ENCODE results near the gene ENOX1. TPM values are rescaled to one million over a fixed set of nuclear protein-coding genes. Genes with fewer than 3 reads are reported as not detected.
A peak's percentile ranks its signal among the peaks of the same experiment; 100 is the strongest.

The ENOX1 gene
- total RNA-seq, 3 donors from 2014 or later (not counting 1 experiment from before 2014, with no cell fraction given) = not detected

DNA sequence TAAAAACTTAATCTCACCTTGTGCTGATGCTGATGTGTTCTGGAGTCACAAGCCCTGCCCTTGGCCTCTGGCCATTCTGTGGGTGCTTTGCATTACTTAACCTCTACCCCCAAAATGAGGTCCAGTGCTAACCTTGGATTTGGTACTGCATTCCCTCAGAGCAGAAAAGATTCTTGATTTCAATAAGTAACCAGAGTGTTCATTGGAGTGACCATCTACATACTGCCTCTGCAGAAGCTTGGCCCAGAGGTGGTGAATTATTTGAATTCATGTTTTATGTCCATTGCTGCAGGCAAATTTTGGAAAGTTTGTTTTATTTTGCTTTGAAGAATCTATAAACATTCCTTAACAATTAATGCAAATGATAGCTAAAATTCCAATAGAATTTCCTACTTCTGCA lies 7.6 kb upstream of the ENOX1 start:
- Histone ChIP-seq H3K27ac (ENCODE audit: low read length) (no peak overlapping the region), H3K9me3 (ENCODE audit: control insufficient read depth, insufficient read depth, low read length) (no peaks in the 10 kb centered on the region), H3K36me3 (ENCODE audit: control insufficient read depth, insufficient read depth, low read length) (no peaks in the 10 kb centered on the region), H3K4me1 (ENCODE audit: control insufficient read depth, insufficient read depth, low read length) (no peaks in the 10 kb centered on the region), H3K27me3 (ENCODE audit: control insufficient read depth, insufficient read depth, low read length) (peaks cover 8% of the 10 kb centered on the region), H3K4me3 (ENCODE audit: low read length) (no peak overlapping the region)
- no peak overlapping the region for H3K4me3 Mint-ChIP-seq
- intact Hi-C loops (cut with micrococcal nuclease) = no loop called here
- no peak overlapping the region for H3K27ac Mint-ChIP-seq
- no peaks in the 10 kb centered on the region for H3K4me1 Mint-ChIP-seq
- ATAC-seq (no peak), DNase-seq (no peak)
- no peaks in the 10 kb centered on the region for H3K9me3 Mint-ChIP-seq
- H3K36me3 Mint-ChIP-seq = no peaks in the 10 kb centered on the region
- TF ChIP-seq, protein P1, sequence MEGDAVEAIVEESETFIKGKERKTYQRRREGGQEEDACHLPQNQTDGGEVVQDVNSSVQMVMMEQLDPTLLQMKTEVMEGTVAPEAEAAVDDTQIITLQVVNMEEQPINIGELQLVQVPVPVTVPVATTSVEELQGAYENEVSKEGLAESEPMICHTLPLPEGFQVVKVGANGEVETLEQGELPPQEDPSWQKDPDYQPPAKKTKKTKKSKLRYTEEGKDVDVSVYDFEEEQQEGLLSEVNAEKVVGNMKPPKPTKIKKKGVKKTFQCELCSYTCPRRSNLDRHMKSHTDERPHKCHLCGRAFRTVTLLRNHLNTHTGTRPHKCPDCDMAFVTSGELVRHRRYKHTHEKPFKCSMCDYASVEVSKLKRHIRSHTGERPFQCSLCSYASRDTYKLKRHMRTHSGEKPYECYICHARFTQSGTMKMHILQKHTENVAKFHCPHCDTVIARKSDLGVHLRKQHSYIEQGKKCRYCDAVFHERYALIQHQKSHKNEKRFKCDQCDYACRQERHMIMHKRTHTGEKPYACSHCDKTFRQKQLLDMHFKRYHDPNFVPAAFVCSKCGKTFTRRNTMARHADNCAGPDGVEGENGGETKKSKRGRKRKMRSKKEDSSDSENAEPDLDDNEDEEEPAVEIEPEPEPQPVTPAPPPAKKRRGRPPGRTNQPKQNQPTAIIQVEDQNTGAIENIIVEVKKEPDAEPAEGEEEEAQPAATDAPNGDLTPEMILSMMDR (IDR thresholded peaks at IDR 0.05) = no peak
- peaks cover 11 to 39% of the 10 kb centered on the region in 2 donors for H3K27me3 Mint-ChIP-seq (ENCODE audit: low read depth in 2 of 2)

DNA sequence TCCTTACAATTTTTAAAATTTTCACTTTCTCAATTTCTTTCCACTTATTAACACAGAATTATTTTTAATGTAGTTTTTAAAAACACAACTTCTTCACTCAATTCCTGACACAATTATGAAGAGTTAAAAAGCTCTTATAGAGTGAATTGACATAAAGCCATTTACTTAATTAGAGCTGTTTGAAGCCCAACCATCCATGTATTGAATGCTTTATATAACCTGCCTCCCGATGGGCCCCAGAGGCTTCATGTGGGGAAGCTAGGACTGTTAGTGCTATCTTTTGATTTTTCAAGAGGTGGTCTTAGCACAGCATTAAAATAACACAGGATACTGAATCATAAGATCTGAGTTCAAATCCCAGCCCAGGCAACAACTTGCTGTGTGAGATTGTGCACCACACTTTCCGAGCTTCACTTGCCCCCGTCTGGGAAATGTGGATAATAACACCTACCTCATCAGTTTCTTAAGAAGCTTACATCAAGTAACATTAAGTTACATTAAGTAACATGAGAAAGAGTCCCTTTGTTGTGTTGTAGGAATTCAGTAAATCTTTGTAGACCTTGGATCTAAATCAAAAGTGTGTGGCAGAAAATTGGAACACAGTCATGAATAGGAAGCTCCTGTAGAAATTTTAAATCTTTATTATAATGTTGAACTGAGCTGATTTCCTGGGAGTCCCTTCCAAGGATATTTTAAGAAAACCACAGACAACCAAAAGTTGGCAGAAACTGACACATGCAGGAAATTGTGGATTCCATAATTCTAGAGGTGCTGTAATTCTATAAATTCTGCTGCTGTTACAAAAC lies 5.5 kb upstream of the ENOX1 start:
- ATAC-seq (no peak), DNase-seq (no peak)
- Mint-ChIP-seq H3K27me3 (ENCODE audit: low read depth in 2 of 2) (peaks cover 17 to 44% of the 10 kb centered on the region in 2 donors), H3K36me3 (no peaks in the 10 kb centered on the region), H3K9me3 (no peaks in the 10 kb centered on the region), H3K27ac (no peak overlapping the region), H3K4me1 (no peaks in the 10 kb centered on the region), H3K4me3 (no peak overlapping the region)
- TF ChIP-seq, protein P1 (IDR thresholded peaks at IDR 0.05) = no peak
- Histone ChIP-seq H3K4me3 (ENCODE audit: low read length) (no peak overlapping the region), H3K27ac (ENCODE audit: low read length) (no peak overlapping the region), H3K36me3 (ENCODE audit: control insufficient read depth, insufficient read depth, low read length) (no peaks in the 10 kb centered on the region), H3K9me3 (ENCODE audit: control insufficient read depth, insufficient read depth, low read length) (no peaks in the 10 kb centered on the region), H3K4me1 (ENCODE audit: control insufficient read depth, insufficient read depth, low read length) (peaks cover 2% of the 10 kb centered on the region), H3K27me3 (ENCODE audit: control insufficient read depth, insufficient read depth, low read length) (peaks cover 13% of the 10 kb centered on the region)
- WGBS (ENCODE audit: insufficient coverage) = 86% methylated on average over 3 of the region's 3 CpGs
- intact Hi-C loops (cut with micrococcal nuclease) = no loop called here

DNA sequence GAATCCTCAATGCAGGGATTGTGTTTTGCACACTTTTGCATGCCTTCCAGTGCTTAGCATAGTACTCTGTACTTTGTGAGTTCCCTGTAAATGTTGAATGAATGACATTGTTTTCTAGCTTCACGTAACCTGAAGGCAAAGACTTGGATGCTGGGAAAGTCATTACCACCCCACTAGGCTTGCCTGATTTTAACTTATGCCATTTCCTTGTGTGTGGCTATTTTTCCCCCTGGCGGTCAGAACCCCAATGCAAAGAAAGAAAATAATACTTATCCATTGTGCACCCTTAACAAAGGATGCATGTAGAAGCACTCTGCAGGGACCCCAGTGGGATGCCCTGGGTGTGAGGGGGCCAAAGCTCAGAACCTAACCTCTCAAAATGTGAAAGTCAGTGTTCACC lies 1.2 kb upstream of the ENOX1 start:
- Mint-ChIP-seq H3K27ac (no peak overlapping the region), H3K4me1 (peaks cover 0 to 5% of the 10 kb centered on the region in 2 donors), H3K27me3 (ENCODE audit: low read depth in 2 of 2) (peaks cover 25 to 47% of the 10 kb centered on the region in 2 donors), H3K9me3 (no peaks in the 10 kb centered on the region), H3K4me3 (peak overlapping the region; percentile 68), H3K36me3 (no peaks in the 10 kb centered on the region)
- TF ChIP-seq, protein P1 (IDR thresholded peaks at IDR 0.05) = no peak
- intact Hi-C loops (cut with micrococcal nuclease) = no loop called here
- no peak overlapping the region for H3K4me3 ChIP-seq (ENCODE audit: low read length)
- peaks cover 13% of the 10 kb centered on the region for H3K27me3 ChIP-seq (ENCODE audit: control insufficient read depth, insufficient read depth, low read length)
- H3K4me1 ChIP-seq (ENCODE audit: control insufficient read depth, insufficient read depth, low read length) = peaks cover 9% of the 10 kb centered on the region
- H3K27ac ChIP-seq (ENCODE audit: low read length) = no peak overlapping the region
- ATAC-seq (no peak), DNase-seq (no peak)
- 80% methylated on average over 1 of the region's 2 CpGs for WGBS (ENCODE audit: insufficient coverage)
- H3K9me3 ChIP-seq (ENCODE audit: control insufficient read depth, insufficient read depth, low read length) = no peaks in the 10 kb centered on the region
- H3K36me3 ChIP-seq (ENCODE audit: control insufficient read depth, insufficient read depth, low read length) = no peaks in the 10 kb centered on the region

DNA sequence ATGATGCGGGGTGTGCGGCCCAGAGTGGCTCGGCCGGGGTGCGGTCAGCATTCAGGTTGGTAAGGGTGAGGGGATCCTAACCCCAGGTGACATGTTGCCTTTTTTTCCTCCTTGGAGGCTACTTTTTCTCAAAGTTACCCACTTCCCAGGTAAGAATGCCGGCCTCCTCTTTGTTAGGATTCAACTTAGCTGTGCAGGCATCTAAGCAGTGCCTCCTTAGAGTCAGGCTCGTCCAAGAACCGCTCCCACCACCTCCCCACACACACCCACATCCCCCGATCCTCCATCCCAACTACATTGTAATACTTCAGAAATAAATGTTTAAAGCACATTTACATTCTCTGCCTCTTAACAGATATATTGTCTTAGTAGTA lies 733 bp upstream of the ENOX1 start:
- H3K27ac Mint-ChIP-seq = no peak overlapping the region
- TF ChIP-seq, protein P1 (IDR thresholded peaks at IDR 0.05) = no peak
- Histone ChIP-seq H3K4me3 (ENCODE audit: low read length) (no peak overlapping the region), H3K36me3 (ENCODE audit: control insufficient read depth, insufficient read depth, low read length) (no peaks in the 10 kb centered on the region), H3K27ac (ENCODE audit: low read length) (no peak overlapping the region), H3K4me1 (ENCODE audit: control insufficient read depth, insufficient read depth, low read length) (peaks cover 9% of the 10 kb centered on the region), H3K9me3 (ENCODE audit: control insufficient read depth, insufficient read depth, low read length) (no peaks in the 10 kb centered on the region), H3K27me3 (ENCODE audit: control insufficient read depth, insufficient read depth, low read length) (peaks cover 13% of the 10 kb centered on the region)
- ATAC-seq (no peak), DNase-seq (no peak)
- peaks cover 25 to 44% of the 10 kb centered on the region in 2 donors for H3K27me3 Mint-ChIP-seq (ENCODE audit: low read depth in 2 of 2)
- H3K4me3 Mint-ChIP-seq = peak overlapping the region; percentile 68
- no peaks in the 10 kb centered on the region for H3K36me3 Mint-ChIP-seq
- intact Hi-C loops (cut with micrococcal nuclease) = no loop called here
- no peaks in the 10 kb centered on the region for H3K9me3 Mint-ChIP-seq
- WGBS (ENCODE audit: insufficient coverage) = 23% methylated on average over 9 of the region's 9 CpGs
- peaks cover 0 to 5% of the 10 kb centered on the region in 2 donors for H3K4me1 Mint-ChIP-seq
